PFSK-1 (cell line): ENCODE measurements around the gene KCNJ15.

Experiments used
- POLR2AphosphoS5 ChIP-seq: IDR thresholded peaks from 2 replicates; pipeline ENCODE4 v1.6.1; 2012; ENCODE audit warnings: low read depth, mild to moderate bottlenecking, control low read depth, low read length, moderate library complexity
- REST ChIP-seq, 2 experiments: IDR thresholded peaks; 2 replicates each; pipeline versions ENCODE4 v1.6.1 to v1.8.0; 2011 to 2012; ENCODE audit warnings: low read depth in 2 of 2, low read length in 2 of 2, control low read depth in 1 of 2, inconsistent platforms in 1 of 2, mild to moderate bottlenecking in 1 of 2, moderate library complexity in 1 of 2; ENCODE audit not compliant: insufficient read depth in 1 of 2
- TAF1 ChIP-seq: IDR thresholded peaks from 2 replicates; pipeline ENCODE4 v1.6.1; 2012; ENCODE audit warnings: low read length, control low read depth, borderline replicate concordance; ENCODE audit not compliant: insufficient read depth

- TF ChIP-seq POLR2AphosphoS5, result no peak
- no peak for TF ChIP-seq REST (IDR thresholded peaks at IDR 0.05; ENCODE audit: insufficient read depth in 1 of 2, low read depth in 2 of 2, low read length in 2 of 2)
- no peak for TF ChIP-seq TAF1
Observed at GRCh38 chr21:38246511-38246910, 10.3 kb upstream of the KCNJ15 start.
